GM19351 (cell line): ENCODE measurements around the gene UFM1.
"Not testable (repeated sequence)": the region's sequence is repeated elsewhere in the genome, so short reads cannot be mapped to it uniquely, and the experiment has no call there.

ENCODE experiments used
- ATAC-seq: cut with Tn5 transposase; IDR thresholded peaks from one replicate; pipeline ENCODE4 v1.9.1; 2021; ENCODE audit warnings: mild to moderate bottlenecking, moderate library complexity; ENCODE audit not compliant: unreplicated experiment

UFM1 gene

DNA sequence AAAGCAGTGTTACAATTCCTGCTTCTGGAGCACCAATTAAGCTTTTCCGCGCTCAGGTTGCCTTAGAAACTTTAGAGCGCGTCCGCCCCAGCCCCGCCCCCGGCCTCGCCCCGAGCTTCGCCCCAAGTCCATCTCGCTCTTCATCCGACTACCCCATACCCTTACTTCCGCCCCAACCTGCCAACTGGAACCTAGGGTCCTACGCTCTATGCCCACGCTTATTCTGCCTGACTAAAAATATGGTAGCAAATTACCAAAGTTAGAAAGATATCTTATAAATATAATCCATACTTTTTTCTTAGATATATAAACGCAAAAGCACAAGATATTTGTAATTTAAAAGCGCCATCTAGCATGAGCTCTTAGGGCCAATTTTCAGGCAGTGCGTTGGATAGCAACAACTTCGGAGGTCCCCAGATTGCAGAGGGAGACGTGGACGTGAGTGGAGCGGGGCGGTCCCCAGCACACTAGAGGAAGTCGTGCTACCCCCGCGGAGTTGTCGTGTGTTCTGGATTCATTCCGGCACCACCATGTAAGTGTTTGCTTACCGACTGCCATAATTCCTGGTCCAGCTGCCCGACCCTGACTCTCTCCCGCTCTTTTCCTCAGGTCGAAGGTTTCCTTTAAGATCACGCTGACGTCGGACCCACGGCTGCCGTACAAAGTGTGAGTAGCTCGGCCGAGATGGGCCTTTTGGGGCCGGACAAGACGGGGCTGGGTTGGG lies at the start of gene UFM1:
UFM1 (plus strand) TSS at position 462 of the 724 bp plus-strand sequence; CDS start at position 531, 69 bp downstream.
- peak; percentile 90 for ATAC-seq

DNA sequence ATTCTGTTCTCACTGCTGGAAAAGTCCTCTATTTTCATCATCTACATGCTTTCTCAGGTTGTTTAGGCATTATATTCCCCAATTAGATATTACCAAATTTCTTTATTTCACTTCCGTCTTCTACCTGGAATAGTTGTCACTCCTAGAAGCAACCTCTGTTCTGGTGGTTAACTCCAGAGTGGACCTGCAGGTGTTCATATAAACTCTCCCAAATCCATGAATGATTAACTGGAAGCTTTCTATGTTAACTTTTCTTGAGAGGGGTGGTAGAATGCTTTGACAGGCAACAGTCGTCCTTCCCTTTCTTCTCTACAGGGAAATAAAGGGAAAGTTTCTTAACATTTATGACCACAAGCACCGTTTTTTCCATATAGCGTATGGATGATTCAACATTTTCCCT lies 48.4 kb upstream of the UFM1 start:
- no peak for ATAC-seq

DNA sequence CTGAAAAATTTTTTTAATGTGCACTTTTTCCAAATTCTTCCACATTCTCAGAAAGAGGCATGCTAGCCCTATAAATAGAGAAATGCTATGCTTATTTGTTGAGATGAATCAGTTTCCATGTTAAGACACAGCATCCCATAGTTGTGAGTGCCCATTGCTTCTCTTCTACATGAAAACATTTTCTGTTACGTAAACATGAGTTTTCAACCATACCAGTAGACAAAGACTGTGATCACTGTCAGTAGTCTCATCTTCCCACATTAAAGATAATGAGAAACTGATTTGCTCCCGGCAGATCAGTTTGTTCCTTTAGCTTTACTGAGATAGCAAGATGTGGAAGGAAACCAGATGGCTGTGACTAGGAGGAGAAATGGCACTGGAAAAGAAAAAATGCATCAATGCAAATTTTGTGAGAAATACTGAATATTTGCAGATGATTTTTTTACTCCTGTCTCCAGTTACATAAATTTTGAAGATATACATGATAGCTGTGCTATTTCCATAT lies 45.8 kb upstream of the UFM1 start:
- no peak for ATAC-seq

DNA sequence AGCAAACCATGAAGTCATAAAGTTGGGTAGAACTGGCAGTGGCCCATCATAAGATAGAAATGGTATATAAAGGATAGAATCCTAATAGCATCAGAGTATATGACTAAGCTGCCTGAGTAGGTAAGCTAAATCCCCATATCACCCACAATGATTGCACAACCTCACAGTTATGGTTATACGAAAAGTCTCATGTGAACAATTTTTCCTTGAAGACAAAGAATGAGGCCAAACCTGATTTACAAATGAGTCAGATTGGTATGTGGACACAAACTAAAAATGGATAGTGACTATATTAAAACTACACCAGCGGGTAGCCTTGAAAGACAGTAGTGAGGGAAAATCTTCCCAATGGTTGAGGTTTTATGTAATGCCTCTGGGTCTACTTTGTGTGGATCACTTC lies 40.9 kb upstream of the UFM1 start:
- ATAC-seq = no peak

DNA sequence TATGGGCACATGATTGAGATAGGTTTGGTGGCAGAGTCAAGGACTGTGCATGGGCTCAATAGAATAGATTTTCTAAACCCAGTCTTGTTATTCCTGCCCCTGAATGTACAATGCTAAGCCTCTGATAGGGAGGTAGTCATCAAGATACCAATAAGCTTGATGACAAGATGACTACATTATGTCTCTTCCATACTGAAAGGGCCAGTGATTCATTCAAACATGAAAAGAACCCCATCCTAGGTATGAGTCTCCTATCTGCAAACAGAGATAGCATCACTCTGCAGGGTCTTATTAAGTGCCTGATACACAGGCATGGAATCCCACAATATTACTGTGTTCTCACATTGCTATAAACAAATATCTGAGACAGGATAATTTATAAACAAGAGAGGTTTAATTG lies 40.3 kb upstream of the UFM1 start:
- ATAC-seq = no peak

DNA sequence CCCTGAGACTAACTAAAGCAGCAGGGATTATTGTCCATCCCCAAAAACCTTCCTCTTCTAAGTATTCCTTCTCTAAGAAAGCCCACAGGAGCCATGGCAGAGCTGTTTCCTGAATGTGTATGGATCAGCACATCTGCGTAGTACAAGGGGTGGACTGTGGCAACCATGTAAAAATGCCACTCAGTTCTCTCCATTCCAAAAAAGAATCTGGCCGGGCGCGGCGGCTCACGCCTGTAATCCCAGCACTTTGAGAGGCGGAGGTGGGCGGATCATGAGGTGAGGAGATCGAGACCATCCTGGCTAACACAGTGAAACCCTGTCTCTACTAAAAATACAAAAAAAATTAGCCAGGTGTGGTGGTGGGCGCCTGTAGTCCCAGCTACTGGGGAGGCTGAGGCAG lies 38.5 kb upstream of the UFM1 start:
- not testable (repeated sequence) for ATAC-seq

DNA sequence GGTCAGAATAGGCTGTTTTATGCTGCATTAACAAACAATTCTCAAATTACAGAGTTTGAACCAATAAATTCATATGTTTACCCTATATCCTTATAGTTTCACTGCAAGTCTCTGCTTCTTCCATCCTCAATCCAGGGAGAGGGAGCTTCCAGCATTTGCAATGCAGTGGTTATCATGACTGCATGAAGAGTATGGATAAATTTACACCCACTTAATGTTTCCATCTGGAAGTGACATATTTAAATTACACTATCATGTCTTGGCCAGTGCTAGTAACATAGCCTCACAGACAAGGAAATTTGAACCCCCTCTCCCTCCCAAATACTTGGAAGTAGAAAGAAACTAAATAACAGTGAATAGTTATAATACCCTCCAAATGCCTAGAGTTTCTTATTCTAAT lies 33.5 kb upstream of the UFM1 start:
- ATAC-seq = no peak

DNA sequence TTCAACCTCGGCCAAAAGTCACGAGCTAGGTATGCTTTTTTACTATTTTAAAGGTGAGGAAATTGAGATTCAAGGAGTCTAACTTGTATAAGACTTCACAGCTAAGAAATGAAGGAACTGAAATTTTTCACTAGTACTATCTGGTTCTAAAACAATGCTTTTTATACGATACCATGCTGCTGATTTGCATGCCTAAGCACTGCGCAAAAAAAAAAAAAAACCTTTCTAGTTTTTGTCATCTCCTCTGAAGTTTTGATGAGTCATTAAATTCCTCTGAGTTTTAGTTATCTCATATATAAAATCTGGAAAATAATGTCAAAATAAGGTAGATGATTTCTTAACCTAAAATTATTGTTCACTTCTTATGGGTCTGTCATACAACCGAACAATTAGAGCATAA lies 28.0 kb upstream of the UFM1 start:
- ATAC-seq = no peak

DNA sequence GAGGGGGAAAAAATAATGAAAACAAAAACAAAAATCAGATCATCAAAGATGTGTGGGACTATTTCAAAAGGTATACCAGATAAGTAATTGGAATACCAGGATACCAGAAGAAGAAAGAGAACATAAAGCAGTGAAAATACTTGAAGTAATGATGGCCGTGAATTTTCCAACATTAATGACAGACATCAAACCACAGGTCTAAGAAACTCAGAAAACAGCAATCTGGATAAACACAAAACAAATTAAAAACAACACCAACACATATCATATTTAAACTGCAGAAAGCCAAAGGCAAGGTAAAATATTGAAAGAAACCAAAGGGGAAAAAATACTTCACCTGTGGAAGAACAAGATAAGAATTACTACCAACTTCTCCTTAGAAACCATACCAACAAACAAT lies 24.2 kb upstream of the UFM1 start:
- ATAC-seq = no peak

DNA sequence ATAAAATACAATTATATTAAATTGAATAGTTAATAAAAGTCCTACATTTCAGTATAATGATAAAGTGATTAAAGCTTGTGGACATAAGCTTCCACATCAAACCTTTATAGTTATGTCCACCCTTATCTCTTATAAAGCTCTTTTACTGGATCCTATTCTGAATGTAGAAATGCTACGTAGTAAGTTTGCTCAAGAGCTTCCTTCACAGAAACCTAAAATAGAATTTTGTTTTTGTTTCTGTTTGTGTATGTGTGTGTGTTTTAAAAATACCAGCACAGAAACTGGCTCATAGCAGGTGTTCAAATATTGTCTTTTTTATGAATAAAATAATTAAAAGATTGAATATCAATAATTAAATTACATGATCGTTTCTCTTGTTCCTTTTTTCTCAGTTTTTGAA lies 21.0 kb upstream of the UFM1 start:
- ATAC-seq = no peak

DNA sequence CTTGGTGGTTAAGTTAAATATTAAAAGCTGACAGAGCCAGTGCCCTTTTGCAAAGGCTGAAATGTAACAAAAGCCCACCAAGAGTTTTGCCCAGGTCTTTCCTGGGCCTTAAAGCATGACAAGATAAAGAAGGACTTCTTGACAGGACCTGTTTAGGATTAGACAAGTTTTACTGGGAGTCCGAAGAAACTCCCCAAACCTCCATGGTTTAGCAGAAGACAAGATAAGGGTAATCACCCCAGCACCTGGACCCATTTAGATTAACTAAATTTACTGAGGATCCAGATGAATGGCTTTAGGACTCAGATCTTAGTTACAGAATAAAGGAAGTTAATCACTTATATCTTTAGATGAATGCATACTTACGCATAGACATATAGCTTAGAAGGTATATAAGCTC lies 14.8 kb upstream of the UFM1 start:
- no peak for ATAC-seq

DNA sequence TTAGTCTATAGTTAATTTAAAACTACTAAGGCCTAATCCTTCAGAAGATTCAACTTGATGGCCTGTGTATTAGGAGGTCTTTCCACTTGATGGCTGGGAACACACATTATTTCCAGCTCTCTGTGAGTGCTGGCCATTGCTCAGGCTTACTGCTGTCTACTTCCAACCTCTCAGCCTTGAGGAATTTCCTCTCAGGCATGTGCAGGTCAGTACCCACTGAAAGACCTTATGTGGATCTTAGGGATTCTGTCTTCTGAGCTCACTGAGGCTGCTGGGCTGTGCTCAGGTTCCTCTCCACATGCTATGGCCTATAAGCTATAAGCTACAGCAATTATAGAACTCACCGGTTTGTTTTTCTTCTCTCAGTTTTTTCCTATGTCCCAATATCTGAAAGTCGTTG lies 11.6 kb upstream of the UFM1 start:
- no peak for ATAC-seq

DNA sequence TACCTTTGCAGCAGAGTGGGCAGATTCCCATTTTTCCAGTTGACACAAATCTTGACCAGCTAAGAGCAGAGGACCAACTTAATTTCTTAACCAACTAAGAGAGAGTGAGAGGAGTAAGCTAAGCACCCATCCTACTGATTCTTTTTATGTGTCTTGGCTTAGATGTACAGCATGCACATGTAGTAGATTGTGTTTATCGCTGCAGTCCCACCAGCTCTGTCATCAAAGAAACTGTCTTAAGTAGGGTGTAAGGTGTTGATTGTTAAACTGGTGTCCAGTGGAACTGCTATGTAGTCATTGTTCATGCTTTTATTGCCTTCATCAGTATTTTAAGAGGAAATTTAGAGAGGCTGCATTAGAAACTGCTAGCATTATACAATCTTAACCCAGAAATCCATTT lies 9.0 kb upstream of the UFM1 start:
- ATAC-seq = no peak

DNA sequence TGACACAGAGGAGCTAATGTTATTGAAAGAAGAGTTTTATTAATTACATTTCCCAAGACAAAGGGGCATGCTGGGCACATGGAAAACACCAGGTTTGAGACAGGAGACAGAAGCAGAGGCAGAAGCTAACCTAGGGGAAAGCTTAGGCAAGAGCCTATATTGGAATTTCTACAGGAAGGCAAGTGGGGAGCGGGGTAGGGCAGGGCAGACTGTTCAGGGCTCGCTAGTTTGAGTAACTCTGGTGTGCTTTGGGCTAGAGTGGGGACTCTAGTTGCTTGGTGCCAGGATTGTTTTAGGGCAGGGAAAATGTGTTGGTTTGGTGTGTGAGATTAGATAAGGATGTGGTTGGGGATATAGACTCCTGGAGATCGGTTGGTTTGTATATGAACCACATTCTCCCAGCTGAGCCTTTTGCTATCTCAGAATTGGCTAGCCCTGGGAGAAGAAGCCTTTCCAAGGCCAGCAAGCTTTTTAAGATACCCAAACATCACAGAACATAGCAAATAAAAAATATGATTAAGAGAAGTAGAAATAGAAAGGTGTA lies 8.4 kb upstream of the UFM1 start:
- ATAC-seq = no peak

DNA sequence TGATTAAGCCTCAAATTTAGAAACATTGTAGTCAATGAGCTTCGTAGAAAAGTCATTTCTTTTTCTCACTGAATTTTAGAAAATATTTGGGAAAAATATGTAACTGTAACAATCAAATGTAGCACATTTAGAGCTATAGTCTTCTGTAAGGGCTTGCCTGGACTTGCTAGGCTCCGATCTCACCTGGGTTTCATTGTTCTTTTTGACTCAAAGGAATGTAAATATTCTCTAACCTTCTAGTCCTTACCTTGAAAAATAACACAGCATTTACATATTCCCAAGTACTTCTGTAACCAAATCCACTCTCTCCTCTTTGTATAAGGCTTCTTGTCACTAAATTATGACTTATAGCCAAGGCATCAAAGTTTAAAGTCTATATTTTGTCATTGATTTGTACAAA lies 2.9 kb upstream of the UFM1 start:
- ATAC-seq = no peak

DNA sequence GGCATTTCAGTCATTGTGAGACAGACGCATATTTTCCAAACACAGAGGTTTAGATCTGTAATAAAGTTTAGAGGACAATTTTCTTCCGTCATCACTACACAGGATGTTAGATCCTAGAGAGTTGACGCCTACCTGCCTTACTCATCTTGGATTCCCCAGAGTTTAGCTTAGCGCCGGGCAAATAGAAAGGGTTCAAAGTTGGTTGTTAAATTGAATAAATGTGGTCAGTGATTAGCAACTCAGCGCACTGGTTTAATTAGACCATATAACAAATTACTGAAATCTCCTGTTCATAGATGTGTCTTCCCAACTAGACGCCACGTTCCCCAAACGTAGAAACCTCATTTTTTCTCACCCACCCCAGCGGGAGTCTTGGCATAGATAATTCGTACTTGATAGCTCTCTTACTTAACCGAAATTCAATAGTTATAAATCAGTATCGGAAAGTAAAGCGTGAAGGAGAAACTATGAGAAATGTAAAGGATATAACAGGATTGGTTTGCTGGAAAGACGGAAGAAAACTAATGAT lies 726 bp upstream of the UFM1 start:
- ATAC-seq = peak; percentile 14

DNA sequence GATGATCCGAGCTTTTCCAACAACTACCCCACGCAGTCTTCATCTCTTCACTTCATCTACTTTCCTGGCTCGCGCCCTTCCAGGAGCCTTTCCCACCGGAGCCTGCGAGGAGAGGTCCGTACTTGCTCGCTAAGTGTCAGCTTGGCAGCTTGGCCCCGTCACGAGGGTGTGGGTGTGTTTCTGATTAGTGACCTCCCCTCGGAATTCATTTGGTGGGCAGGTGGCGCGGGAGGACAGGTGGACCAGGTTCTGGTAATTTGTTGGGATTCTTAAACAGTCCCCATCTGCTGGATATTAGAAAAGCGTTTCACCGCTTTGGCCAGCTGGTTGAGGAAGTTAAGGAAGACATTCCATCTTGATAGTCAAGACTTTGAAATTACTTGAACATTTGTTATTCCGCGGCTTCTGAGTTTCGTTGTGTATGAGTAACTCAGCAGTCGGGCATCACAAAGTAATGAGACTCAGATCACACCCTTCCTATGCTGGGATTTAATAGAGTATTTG lies 515 bp downstream of the UFM1 start:
- ATAC-seq = peak; percentile 33

DNA sequence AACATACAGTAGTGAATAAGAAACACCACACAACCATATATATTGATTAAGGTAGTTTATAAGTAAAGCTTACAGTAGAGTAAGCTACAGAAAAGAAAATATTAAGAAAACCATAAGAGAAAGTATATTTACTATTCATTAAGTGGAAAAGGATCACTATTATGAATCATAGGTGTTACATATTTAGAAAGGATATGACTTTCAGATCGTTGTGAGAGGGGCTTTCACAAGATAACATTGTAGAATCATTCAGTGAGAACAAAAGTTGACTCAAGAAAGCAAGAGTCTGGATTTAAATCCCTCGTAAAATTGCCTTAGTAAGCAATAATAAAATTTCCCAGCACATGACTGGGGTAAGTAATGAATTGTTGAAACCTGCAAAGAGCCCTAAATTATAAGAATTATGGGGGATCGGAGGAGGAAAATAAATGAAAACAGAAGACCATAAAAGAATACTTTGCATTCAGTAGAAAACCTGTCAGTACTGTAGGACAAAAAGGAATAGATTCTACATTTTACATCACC lies 6.0 kb downstream of the UFM1 start:
- no peak for ATAC-seq

DNA sequence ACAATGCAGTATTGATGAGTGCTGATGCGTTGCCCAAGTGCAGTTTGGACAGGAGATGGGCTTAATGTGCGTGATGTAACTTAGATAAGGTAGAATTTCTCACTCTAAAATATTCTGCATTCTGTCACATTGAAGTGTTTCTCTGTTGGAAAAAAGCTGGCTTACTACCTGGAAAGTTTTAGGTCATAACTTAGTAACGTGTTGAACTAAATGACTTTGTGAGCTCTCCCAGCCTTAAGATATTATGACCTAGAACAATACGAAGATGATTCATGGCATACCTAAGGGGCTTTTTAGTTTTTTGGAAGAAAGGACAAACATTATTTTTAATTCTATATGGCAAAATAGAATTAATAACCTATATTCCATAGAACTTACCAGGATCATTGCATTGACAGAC lies 9.0 kb downstream of the UFM1 start:
- no peak for ATAC-seq

DNA sequence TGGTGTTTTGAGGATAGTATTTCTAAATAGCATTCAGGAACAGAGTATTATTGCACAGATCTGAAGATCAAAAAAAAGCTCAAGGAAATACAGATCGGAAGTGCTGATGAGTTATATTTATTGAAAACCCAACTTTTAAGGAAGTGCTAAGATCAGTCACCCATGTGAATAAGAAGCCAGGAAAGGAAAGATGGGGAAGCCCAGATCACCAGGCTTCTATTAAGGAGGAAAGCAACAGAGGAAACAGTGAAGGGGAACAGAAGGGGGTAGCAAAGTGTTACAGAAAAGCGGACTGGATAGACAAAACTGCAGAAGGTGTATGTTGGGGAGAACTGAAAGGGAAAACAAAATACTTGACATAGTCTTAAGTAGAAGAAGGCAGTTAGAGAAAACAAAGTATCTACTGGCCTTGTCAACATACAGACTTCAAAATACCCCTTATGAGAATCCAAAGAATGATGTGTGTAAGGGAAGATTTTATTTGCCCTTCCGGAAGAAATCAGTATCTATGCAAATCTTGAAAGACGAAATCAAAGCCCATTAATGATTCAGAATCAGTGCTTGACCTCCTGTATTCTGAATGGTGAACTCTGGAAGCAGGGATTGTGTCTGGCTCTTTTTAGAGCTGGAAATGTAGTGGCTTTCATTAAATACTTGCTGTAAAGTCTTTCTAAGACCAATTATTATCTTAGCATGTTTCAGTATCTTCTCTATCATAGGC lies 12.1 kb downstream of the UFM1 start:
- no peak for ATAC-seq

DNA sequence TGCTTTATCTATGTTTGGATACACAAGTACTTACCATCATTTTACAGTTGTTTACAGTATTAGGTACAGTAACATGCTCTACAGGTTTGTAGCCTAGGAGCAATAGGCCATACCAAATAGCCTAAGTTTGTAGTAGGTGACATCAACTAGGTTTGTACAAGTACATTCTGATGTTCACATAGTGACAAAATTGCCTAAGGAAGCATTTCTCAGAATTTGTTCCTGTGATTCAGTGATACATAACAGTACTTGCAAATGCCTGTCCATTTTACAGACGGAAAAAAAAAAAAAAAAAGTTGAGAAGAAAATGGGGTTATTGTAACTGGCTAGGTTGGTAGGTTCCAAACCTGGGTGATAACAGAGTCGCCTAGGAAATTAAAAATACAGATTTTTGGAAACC lies 13.6 kb downstream of the UFM1 start:
- no peak for ATAC-seq
